HepG2 (cell line): ENCODE results near the gene ZNF556. TPM values are rescaled to one million over a fixed set of nuclear protein-coding genes. Genes with fewer than 3 reads are reported as not detected.
A peak's percentile ranks its signal among the peaks of the same experiment; 100 is the strongest.

ENCODE experiments used
- ARNT ChIP-seq: fragments of 450-650 bp; IDR thresholded peaks from 2 replicates; pipeline ENCODE4 v1.6.1; 2017
- BORCS8-MEF2B ChIP-seq: sonication (generic); formaldehyde crosslinking; IDR thresholded peaks from 2 replicates; pipeline ENCODE4 v1.8.0; 2022; ENCODE audit warnings: mild to moderate bottlenecking, missing genetic modification reagents
- CC2D1A ChIP-seq: sonication (generic); formaldehyde crosslinking; IDR thresholded peaks from 2 replicates; pipeline ENCODE4 v1.8.1; 2023; ENCODE audit warnings: mild to moderate bottlenecking, missing genetic modification reagents
- FOSL1 ChIP-seq: sonication (generic); formaldehyde crosslinking; IDR thresholded peaks from 2 replicates; pipeline ENCODE4 v1.9.0; 2021; ENCODE audit warnings: missing genetic modification reagents, borderline replicate concordance
- IRF1 ChIP-seq: sonication (generic); formaldehyde crosslinking; IDR thresholded peaks from 2 replicates; pipeline ENCODE4 v1.4.0; 2020; ENCODE audit warnings: low read depth, mild to moderate bottlenecking, missing genetic modification reagents
- MAFK ChIP-seq, 2 experiments: IDR thresholded peaks in 1 of 2; conservative IDR thresholded peaks in 1 of 2; 2 replicates each; pipeline ENCODE4 v1.6.1; 2011; ENCODE audit warnings: improper control_type of control experiment in 2 of 2, low read length in 2 of 2
- MAZ ChIP-seq, 2 experiments: sonication (generic) in 1 of 2; formaldehyde crosslinking in 1 of 2; IDR thresholded peaks; 2 replicates each; pipeline versions ENCODE4 v1.5.0 to v1.6.1; 2012 to 2020; ENCODE audit warnings: low read depth in 2 of 2, mild to moderate bottlenecking in 2 of 2, borderline replicate concordance in 1 of 2, improper control_type of control experiment in 1 of 2, low read length in 1 of 2, missing genetic modification reagents in 1 of 2, moderate library complexity in 1 of 2
- PRMT3 ChIP-seq: sonication (generic); formaldehyde crosslinking; IDR thresholded peaks from 2 replicates; pipeline ENCODE4 v1.8.1; 2022; ENCODE audit warnings: low read depth, mild to moderate bottlenecking, moderate library complexity, missing genetic modification reagents, borderline replicate concordance
- SAFB2 ChIP-seq: sonication (generic); formaldehyde crosslinking; IDR thresholded peaks from 2 replicates; pipeline ENCODE4 v1.5.1; 2020; ENCODE audit warnings: missing genetic modification reagents, low read depth, mild to moderate bottlenecking, borderline replicate concordance
- THRA ChIP-seq: sonication (generic); formaldehyde crosslinking; IDR thresholded peaks from 2 replicates; pipeline ENCODE4 v1.4.0; 2020; ENCODE audit warnings: missing genetic modification reagents, borderline replicate concordance
- ZHX1 ChIP-seq: sonication (generic); formaldehyde crosslinking; IDR thresholded peaks from 2 replicates; pipeline ENCODE4 v1.8.1; 2022; ENCODE audit warnings: low read depth, mild to moderate bottlenecking, missing genetic modification reagents
- ZHX2 ChIP-seq, 2 experiments: sonication (generic) in 1 of 2; formaldehyde crosslinking in 1 of 2; IDR thresholded peaks; 2 replicates each; pipeline versions ENCODE4 v1.6.1 to v1.9.0; 2014 to 2022; ENCODE audit warnings: antibody characterized with exemption in 1 of 2, borderline replicate concordance in 1 of 2, inconsistent platforms in 1 of 2, low read depth in 1 of 2, missing genetic modification reagents in 1 of 2
- ZNF333 ChIP-seq: sonication (generic); formaldehyde crosslinking; IDR thresholded peaks from 2 replicates; pipeline ENCODE4 v1.4.0; 2020; ENCODE audit warnings: mild to moderate bottlenecking, missing genetic modification reagents, borderline replicate concordance
- ZNF605 ChIP-seq: sonication (generic); formaldehyde crosslinking; IDR thresholded peaks from 2 replicates; pipeline ENCODE4 v1.8.0; 2022; ENCODE audit warnings: mild to moderate bottlenecking, missing genetic modification reagents
- ZNF766 ChIP-seq: sonication (generic); formaldehyde crosslinking; IDR thresholded peaks from 2 replicates; pipeline ENCODE4 v1.5.0; 2020; ENCODE audit warnings: missing genetic modification reagents, borderline replicate concordance
- polyA plus RNA-seq, 8 experiments: library from polyadenylated mRNA; depleted of rRNA in 3 of 8; stranded (reverse) in 7 of 8; unstranded in 1 of 8; fragments of >200 nt; fragmentation: Illumina TruSeq in 4 of 8; extraction: Trizol in 4 of 8; gene quantifications; 2 replicates each; pipeline versions ENCODE4 v1.2.1 to v1.2.3, GENCODE V29; 2011 to 2016; ENCODE audit warnings: low read depth in 4 of 8, missing spikeins in 1 of 8, mixed read lengths in 1 of 8; ENCODE audit not compliant: insufficient read depth in 1 of 8
- total RNA-seq, 5 experiments: library from RNA; depleted of rRNA; stranded (reverse); fragments of >200 nt; fragmentation: Illumina TruSeq; extraction: Trizol; gene quantifications; 2 replicates each; pipeline ENCODE4 v1.2.3, GENCODE V29; 2016; ENCODE audit warnings: low read depth in 1 of 5

The ZNF556 gene
- total and polyA plus RNA-seq, 2 of the 13 experiments (the other 11 are each of a cell fraction or from before 2014, with no cell fraction given) = 4.2 to 28.6 TPM

- TF ChIP-seq CC2D1A (CRISPR knock-in tag) (no peak), IRF1 (no peak), MAZ (IDR thresholded peaks at IDR 0.05; ENCODE audit: borderline replicate concordance, low read depth, low read length) (peak; percentile 61; the same call in 1 of the 2 replicates), MAZ (CRISPR knock-in tag; IDR thresholded peaks at IDR 0.05; ENCODE audit: low read depth) (peak; percentile 64; the same call in 1 of the 2 replicates), MAFK (conservative IDR thresholded peaks at IDR 0.05 in 1 of 2, IDR thresholded peaks at IDR 0.05 in 1 of 2; ENCODE audit: low read length in 2 of 2) (no peak), BORCS8-MEF2B (CRISPR knock-in tag) (no peak), ZNF766 (CRISPR knock-in tag) (no peak), FOSL1 (CRISPR knock-in tag) (no peak), THRA (peak; percentile 65), PRMT3 (CRISPR knock-in tag) (no peak), ARNT (no peak), ZHX1 (CRISPR knock-in tag) (peak; percentile 50; the same call in 1 of the 2 replicates), ZHX2 (IDR thresholded peaks at IDR 0.05; ENCODE audit: low read depth) (no peak), ZHX2 (CRISPR knock-in tag; IDR thresholded peaks at IDR 0.05; ENCODE audit: borderline replicate concordance) (no peak; the same call in 1 of the 2 replicates), ZNF605 (CRISPR knock-in tag) (peak; percentile 74), ZNF333 (CRISPR knock-in tag) (peak; percentile 36; the same call in 1 of the 2 replicates), SAFB2 (peak; percentile 65; the same call in 1 of the 2 replicates)
Measured at GRCh38 chr19:2819540-2820111, 47.5 kb upstream of the ZNF556 start, which contains the start of gene ZNF554 (continued).
